Smooth muscle cell (in vitro differentiated cells): ENCODE results near the gene CHRNA4. TPM values are rescaled to one million over a fixed set of nuclear protein-coding genes. Genes with fewer than 3 reads are reported as not detected.

Source experiments
- DNase-seq: peaks from one replicate; lab custom pipeline; 2025; ENCODE audit not compliant: unreplicated experiment; lab: John Stamatoyannopoulos, UW
- H2AFZ ChIP-seq: fragments of 200-600 bp; sonication (generic); 2 replicates; pipeline ENCODE4 v1.6.0; 2016; ENCODE audit warnings: antibody characterized with exemption, low read depth, mild to moderate bottlenecking
- H3F3A ChIP-seq: fragments of 200-600 bp; sonication (generic); 2 replicates; pipeline ENCODE4 v1.6.0; 2017; ENCODE audit warnings: antibody characterized with exemption, low read depth
- H3K27ac ChIP-seq: fragments of 200-600 bp; sonication (generic); 2 replicates; pipeline ENCODE4 v1.5.1; 2016; ENCODE audit warnings: low read depth, mild to moderate bottlenecking
- H3K27me3 ChIP-seq: fragments of 200-600 bp; sonication (generic); 2 replicates; pipeline ENCODE4 v1.6.1; 2016; ENCODE audit warnings: low read depth, mild to moderate bottlenecking
- H3K36me3 ChIP-seq: fragments of 200-600 bp; sonication (generic); 2 replicates; pipeline ENCODE4 v1.5.1; 2016; ENCODE audit warnings: low read depth
- H3K4me1 ChIP-seq: fragments of 200-600 bp; sonication (generic); 2 replicates; pipeline ENCODE4 v1.5.1; 2016; ENCODE audit warnings: low read depth
- H3K4me2 ChIP-seq: fragments of 200-600 bp; sonication (generic); 2 replicates; pipeline ENCODE4 v1.6.0; 2016; ENCODE audit warnings: mild to moderate bottlenecking
- H3K4me3 ChIP-seq: fragments of 200-600 bp; sonication (generic); 2 replicates; pipeline ENCODE4 v1.5.1; 2016; ENCODE audit warnings: mild to moderate bottlenecking
- H3K79me2 ChIP-seq: fragments of 200-600 bp; sonication (generic); 2 replicates; pipeline ENCODE4 v1.6.0; 2016; ENCODE audit warnings: low read depth, mild to moderate bottlenecking
- H3K9ac ChIP-seq: fragments of 200-600 bp; sonication (generic); 2 replicates; pipeline ENCODE4 v1.6.0; 2016; ENCODE audit warnings: low read depth
- H3K9me3 ChIP-seq: fragments of 200-600 bp; sonication (generic); replicated peaks from 2 replicates; pipeline ENCODE4 v1.5.1; 2016; ENCODE audit warnings: low read depth
- H4K20me1 ChIP-seq: fragments of 200-600 bp; sonication (generic); 2 replicates; pipeline ENCODE4 v1.6.0; 2016; ENCODE audit warnings: low read depth
- WGBS: methylation state at CpG from one replicate; pipeline ENCODE4 v1.1.7; 2016; ENCODE audit warnings: low lambda C conversion rate; 5-methylcytosine and 5-hydroxymethylcytosine counted together
- polyA plus RNA-seq: library from polyadenylated mRNA; unstranded; fragments of >200 nt; fragmentation: Nextera tagmentation; extraction: Ambion mirVana; gene quantifications from 2 replicates; pipeline ENCODE4 v1.2.1, GENCODE V29; 2016
- total RNA-seq: library from RNA; depleted of rRNA; stranded (reverse); fragments of >200 nt; gene quantifications from 2 replicates; pipeline ENCODE4 v1.2.3, GENCODE V29; 2014
- TF ChIP-seq, protein P1 (sequence below): fragments of 200-600 bp; sonication (generic); IDR thresholded peaks from 2 replicates; pipeline ENCODE4 v1.5.1; 2017; ENCODE audit warnings: borderline replicate concordance, mild to moderate bottlenecking, antibody characterized with exemption; ENCODE audit not compliant: insufficient read depth, poor library complexity, severe bottlenecking

The CHRNA4 gene
- total and polyA plus RNA-seq, 2 experiments from 2014 or later: 0.03 TPM; not detected in 1

- H3K9me3 ChIP-seq: no peaks in the 10 kb centered on the region
- no peak overlapping the region for H3K27ac ChIP-seq
- peaks cover 35% of the 10 kb centered on the region for H3K27me3 ChIP-seq
- no peak overlapping the region for H3K9ac ChIP-seq
- H3K79me2 ChIP-seq: no peaks in the 10 kb centered on the region
- no peak overlapping the region for H3K4me3 ChIP-seq
- H3F3A ChIP-seq: no peaks in the 10 kb centered on the region
- peaks cover 7% of the 10 kb centered on the region for H3K4me1 ChIP-seq
- H4K20me1 ChIP-seq: no peaks in the 10 kb centered on the region
- no peak overlapping the region for H2AFZ ChIP-seq
- H3K36me3 ChIP-seq: no peaks in the 10 kb centered on the region
- no peak overlapping the region for H3K4me2 ChIP-seq
- TF ChIP-seq, protein P1, sequence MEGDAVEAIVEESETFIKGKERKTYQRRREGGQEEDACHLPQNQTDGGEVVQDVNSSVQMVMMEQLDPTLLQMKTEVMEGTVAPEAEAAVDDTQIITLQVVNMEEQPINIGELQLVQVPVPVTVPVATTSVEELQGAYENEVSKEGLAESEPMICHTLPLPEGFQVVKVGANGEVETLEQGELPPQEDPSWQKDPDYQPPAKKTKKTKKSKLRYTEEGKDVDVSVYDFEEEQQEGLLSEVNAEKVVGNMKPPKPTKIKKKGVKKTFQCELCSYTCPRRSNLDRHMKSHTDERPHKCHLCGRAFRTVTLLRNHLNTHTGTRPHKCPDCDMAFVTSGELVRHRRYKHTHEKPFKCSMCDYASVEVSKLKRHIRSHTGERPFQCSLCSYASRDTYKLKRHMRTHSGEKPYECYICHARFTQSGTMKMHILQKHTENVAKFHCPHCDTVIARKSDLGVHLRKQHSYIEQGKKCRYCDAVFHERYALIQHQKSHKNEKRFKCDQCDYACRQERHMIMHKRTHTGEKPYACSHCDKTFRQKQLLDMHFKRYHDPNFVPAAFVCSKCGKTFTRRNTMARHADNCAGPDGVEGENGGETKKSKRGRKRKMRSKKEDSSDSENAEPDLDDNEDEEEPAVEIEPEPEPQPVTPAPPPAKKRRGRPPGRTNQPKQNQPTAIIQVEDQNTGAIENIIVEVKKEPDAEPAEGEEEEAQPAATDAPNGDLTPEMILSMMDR: no peak
- DNase-seq: no peak
- 88% methylated on average over 26 of the region's 30 CpGs for WGBS
These were observed 3.9 kb downstream of the CHRNA4 start for GRCh38 chr20:63356931-63357879.

DNA sequence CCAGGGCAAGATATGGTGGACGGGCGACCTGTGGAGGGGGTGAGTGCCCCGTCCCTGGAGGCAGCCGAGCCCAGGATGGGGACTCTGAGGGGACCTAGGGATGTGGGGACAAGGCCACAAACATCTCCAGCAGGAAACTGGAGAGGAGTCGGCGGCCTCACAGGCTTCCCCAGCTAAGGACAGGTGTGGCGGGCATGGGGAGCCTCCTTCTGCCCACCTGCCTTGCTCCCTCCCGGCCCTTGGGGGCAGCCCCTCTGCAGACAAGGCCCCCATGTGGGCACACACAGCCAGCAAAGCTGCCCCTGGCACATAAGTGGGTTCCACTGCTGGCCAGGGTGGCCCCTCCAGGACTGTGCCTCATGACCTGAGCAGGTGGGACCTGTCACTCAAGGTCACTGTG lies 4.6 kb downstream of the CHRNA4 start:
- Histone ChIP-seq H4K20me1 (no peaks in the 10 kb centered on the region), H3K4me3 (no peak overlapping the region), H2AFZ (no peak overlapping the region), H3K79me2 (no peaks in the 10 kb centered on the region), H3K9me3 (no peaks in the 10 kb centered on the region), H3K4me1 (no peaks in the 10 kb centered on the region), H3K36me3 (no peaks in the 10 kb centered on the region), H3K27me3 (peaks cover 28% of the 10 kb centered on the region), H3K27ac (no peak overlapping the region), H3F3A (no peaks in the 10 kb centered on the region), H3K9ac (no peak overlapping the region), H3K4me2 (no peak overlapping the region)
- 94% methylated on average over 8 of the region's 8 CpGs for WGBS
- no peak for DNase-seq
- TF ChIP-seq, protein P1: no peak

DNA sequence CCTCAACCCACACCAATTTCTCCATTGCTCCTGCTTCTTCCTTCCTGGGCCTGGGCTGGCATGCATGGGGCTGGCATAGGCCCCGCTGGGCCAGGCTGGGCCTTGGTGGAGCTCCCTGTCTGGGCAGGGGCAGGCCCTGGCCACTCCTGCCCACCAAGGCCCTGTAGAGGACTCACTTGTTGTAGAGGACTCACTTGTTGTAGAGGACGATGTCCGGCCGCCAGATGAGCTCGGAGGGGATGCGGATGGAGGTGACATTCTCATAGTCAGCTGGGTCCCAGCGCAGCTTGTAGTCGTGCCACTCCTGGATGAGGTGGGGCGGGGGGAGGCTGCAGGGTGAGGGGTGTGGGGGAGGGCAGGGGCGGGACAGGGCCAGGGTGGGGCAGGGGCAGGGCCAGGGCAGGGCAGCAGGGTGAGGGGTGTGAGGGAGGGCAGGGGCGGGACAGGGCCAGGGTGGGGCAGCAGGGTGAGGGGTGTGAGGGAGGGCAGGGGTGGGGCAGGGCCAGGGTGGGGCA lies 5.3 kb downstream of the CHRNA4 start:
- Histone ChIP-seq H3K36me3 (no peaks in the 10 kb centered on the region), H3K27ac (no peak overlapping the region), H3K9me3 (no peaks in the 10 kb centered on the region), H4K20me1 (no peaks in the 10 kb centered on the region), H2AFZ (no peak overlapping the region), H3F3A (no peaks in the 10 kb centered on the region), H3K4me3 (no peak overlapping the region), H3K4me2 (no peak overlapping the region), H3K4me1 (no peaks in the 10 kb centered on the region), H3K79me2 (no peaks in the 10 kb centered on the region), H3K9ac (no peak overlapping the region), H3K27me3 (peaks cover 23% of the 10 kb centered on the region)
- TF ChIP-seq, protein P1: no peak
- no peak for DNase-seq
- 92% methylated on average over 1 of the region's 11 CpGs for WGBS
